Retina (tissue), 1 donor: Measurements from ENCODE around the gene TMOD3.

Source experiments
- DNase-seq: peaks from one replicate; pipeline ENCODE4 v3.0.0-alpha.2; 2016

The TMOD3 gene

DNA sequence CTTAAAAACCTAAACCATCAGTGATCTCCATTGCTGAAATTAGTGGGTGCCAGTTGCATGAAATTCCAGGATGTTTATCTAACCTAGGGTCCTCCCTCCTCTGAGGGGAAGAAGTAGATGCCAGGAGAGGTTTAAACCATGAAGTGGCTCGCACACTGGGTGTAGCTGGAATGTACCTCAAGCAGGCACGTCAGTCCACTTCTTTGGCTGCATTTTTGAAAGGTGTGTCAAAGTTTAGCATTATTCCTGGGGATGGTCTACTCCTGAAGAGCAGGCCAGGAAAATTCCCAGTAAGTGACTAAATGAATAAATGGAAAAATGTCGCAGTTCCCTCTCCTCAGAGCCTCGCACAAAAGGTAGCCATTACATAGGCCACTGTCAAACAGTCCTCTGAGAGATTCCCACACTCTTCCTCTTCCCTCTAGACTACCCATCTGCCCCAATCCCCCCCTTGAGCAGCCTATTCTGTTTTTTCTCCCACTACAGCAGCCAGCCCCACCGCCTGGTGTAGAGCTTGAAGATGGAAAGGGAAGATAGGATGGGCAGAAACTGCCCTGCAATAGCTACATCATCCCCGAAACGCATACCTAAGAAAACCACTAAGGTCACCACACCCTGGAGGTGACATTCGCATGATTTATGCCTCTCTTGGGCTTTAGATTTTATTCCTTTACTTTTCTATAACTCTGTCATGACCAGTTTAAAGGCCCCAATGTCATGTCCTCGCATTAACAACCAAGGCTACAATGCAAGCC, 655 bp upstream of the TMOD3 start:
- no peak for DNase-seq

DNA sequence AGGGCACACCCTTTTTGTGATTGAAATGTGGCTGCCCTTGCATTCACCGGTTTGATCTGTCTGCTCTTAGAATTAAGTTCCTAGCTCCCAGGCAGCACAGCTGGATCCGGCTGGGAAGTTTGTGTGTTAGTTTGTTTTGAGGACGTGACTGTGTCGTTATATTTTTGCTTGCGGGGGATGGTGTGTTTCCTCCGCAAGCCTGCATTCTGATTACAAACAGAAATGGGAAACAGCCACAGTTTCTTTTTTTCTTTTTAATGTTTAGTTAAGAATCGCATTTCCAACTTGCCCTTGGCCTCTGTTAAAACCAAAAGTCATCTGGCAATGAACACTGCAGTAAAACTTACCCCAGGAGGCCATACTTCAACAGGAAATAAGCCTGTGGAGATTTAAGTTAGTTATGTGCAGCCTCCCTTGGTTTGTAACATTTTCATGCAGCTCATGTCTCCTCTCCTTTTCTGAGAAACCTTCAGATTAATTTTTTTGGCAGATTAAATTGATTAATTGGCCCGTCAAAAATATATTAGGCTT, 888 bp downstream of the TMOD3 start:
- DNase-seq: no peak

GRCh38 chr15:51833772-51834171, 4.3 kb downstream of the TMOD3 start:
- no peak for DNase-seq

DNA sequence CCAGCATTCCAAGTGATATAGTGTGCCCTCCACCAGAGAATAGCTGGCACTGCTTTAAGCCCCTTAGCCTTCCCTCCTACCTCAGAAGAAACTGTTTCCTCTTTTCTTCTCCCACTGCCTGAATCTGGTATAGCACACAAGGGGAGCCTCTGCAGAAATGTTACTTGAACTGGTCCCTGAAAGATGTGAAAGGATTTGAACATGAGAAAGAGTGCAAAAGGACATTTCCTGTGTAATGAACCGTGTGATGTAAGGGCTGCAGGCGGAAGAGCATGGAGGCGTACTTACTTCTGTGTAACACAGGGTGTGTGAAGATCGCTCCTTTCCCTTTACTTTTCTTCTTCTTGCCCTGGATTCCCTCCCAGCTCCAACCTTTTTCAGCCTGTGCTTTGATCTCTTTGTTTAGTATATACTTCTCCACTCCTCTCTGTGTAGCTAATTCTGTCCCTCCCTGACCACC, 8.4 kb downstream of the TMOD3 start:
- DNase-seq: peak; percentile 53

DNA sequence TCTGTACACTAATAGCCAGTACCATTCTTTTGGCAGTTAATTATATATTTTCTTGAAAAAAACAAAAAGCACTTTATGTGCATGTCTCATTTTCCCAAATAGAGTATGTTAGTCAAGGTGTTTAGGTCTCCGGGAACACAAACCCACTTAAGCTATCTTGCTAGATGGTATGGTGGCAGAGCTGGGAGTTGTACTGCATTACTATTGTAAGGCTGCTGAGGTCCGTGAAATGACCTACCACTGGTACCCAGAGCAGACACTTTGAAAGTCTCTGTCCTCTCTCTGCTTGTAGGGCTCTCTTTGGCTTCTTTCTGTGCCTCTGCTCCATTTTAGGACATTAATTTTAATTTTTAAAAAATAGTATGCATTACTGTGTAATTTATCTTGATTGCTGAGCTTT, 8.8 kb downstream of the TMOD3 start:
- DNase-seq: peak; percentile 22

GRCh38 chr15:51840692-51841091, 11.2 kb downstream of the TMOD3 start:
- no peak for DNase-seq

DNA sequence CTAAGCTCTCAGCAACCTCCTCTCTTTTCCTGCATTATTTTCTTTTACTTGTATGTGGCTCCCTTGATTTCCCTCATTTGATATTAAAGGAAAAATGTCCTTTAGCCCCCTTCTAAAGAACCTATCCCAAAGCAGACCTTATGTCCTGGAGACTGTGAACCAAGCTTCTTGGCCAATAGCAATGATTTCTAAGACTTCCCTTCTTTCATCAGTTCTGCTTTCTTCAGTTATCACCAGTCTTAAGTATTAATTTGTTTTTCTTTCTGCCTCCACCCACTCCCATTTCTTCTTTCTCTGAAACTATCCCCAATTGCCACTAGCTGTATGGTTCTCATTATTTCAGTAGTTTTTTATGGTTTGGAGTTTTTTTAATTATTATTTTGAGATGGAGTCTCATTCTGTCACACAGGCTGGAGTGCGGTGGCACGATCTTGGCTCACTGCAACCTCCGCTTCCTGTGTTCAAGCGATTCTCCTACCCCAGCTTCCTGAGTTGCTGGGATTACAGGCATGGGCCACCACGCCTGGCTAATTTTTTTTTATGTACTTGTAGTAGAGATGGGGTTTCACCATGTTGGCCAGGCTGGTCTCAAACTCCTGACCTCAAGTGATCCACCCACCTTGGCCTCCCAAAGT, 12.1 kb downstream of the TMOD3 start:
- no peak for DNase-seq

- DNase-seq: no peak
These were observed 12.8 kb downstream of the TMOD3 start for GRCh38 chr15:51842265-51842664.

GRCh38 chr15:51842852-51843737, 13.6 kb downstream of the TMOD3 start:
- no peak for DNase-seq

GRCh38 chr15:51844747-51845426, 15.4 kb downstream of the TMOD3 start:
- no peak for DNase-seq

- DNase-seq: no peak
These were observed 16.6 kb downstream of the TMOD3 start for GRCh38 chr15:51846066-51846462.

DNA sequence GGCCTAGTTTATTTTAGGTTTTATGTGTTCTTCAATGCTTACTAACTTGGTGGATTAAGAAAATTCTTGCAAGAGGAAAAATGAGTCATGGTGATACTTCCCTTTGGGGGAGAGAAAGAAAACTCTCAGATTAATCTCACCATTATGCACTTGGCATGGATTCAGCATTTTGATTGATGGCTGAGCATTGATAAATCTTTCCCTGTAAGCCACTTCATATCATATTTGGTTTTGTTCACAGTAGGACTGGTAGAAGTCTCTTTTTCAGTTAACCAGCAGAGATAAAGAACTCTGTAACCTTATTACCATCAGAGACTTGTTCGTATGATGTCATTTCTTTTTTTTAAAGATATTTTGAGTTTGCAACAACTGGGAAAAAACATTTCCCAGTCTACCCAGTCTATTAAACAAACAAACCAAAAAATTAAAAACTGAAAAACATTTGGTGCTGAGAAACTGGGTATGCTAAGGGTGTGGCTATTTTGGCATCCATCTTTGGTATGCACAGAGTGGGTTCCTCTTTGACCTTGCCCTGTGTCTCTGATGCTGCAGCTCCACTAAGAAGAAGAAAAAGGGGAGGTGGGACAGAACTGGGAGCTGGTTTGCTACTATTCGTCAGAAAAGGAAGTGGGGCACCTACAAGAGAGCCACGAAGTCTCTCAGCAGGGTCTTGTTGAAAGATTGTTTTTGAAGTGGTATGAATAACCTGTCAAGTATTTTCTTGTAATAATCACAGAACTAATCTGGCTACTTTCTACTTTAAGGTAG, 17.2 kb downstream of the TMOD3 start:
- no peak for DNase-seq

GRCh38 chr15:51848811-51849210, 19.4 kb downstream of the TMOD3 start:
- DNase-seq: no peak

DNA sequence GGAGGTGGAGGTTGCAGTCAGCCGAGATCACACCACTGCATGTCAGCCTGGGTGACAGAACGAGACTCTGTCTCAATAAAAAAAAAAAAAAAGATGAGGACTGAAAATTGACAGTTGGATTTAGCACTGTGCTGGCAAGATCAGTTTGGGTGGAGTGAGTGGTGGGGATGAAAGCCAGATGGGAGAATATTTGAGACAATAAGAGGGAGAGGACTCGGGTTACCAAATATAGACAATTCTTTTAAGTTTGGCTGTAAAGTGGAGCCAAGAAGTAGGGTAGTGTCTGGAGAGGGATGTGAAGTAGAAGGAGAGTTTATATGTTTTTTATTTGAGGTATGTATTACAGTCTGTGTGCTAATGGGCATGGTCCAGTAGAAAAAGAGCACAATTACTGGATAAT, 20.4 kb downstream of the TMOD3 start:
- DNase-seq: no peak

- DNase-seq: no peak
These were observed 24.5 kb downstream of the TMOD3 start for GRCh38 chr15:51853998-51854397.

- no peak for DNase-seq
These were observed 26.2 kb downstream of the TMOD3 start for GRCh38 chr15:51855612-51856011.

GRCh38 chr15:51856714-51857380, 27.4 kb downstream of the TMOD3 start:
- DNase-seq: no peak

DNA sequence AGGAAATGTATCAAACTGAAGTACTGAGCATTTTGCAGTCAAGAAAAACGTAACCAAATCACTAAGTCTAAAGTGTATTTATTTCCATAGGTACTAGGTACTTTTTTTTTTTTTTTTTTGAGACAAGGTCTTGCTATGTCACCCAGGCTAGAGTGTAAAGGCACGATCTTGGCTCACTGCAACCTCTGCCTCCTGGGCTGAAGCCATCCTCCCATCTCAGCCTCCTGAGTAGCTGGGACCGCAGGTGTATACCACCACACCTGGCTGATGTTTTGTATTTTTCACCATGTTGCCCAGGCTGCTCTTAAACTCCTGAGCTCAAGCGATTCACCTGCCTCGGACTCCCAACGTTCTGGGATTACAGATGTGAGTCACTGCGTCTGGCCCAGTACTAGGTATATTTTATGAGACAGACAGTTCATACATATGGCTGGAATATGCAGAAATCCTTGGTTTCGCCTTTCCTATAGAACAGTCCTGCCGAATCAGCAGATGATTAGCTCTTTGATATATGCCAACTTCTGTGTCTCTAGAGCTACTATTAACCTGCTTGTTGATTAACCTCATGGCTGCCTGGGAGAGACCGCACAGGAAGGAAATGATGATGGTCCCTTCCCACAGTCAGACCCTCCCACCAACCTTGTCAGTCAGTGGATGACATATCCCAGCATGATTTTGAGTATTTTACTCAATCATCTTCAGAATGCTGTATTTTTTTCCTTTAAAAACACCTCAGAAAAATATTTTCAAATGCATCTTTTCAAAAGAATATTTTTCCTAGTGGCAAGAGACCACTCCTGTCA, 32.3 kb downstream of the TMOD3 start:
- DNase-seq: no peak

GRCh38 chr15:51863131-51863530, 33.7 kb downstream of the TMOD3 start:
- no peak for DNase-seq

GRCh38 chr15:51864408-51865056, 35.1 kb downstream of the TMOD3 start:
- no peak for DNase-seq
